GM06990 (cell line): ENCODE measurements around the gene AMELX.

ENCODE experiments used
- DNase-seq: peaks from one replicate; pipeline ENCODE4 v3.0.0-alpha.2; 2011; ENCODE audit not compliant: insufficient read length; ENCODE audit errors: extremely low read depth
- H3K27me3 ChIP-seq: replicated peaks from 2 replicates; pipeline ENCODE4 v1.6.0; 2011; ENCODE audit warnings: low read length; ENCODE audit not compliant: control insufficient read depth, insufficient read depth
- H3K36me3 ChIP-seq: 2 replicates; pipeline ENCODE4 v1.5.1; 2011; ENCODE audit warnings: low read length; ENCODE audit not compliant: control insufficient read depth, insufficient read depth
- H3K4me3 ChIP-seq: replicated peaks from 2 replicates; pipeline ENCODE4 v1.5.1; 2011; ENCODE audit warnings: low read depth, mild to moderate bottlenecking, control low read depth, low read length
- TF ChIP-seq, protein P1 (sequence below): IDR thresholded peaks from 2 replicates; pipeline ENCODE4 v1.5.1; 2011; ENCODE audit warnings: low read length, control low read depth, mild to moderate bottlenecking, inconsistent platforms; ENCODE audit not compliant: insufficient read depth, poor library complexity, severe bottlenecking

AMELX gene

DNA sequence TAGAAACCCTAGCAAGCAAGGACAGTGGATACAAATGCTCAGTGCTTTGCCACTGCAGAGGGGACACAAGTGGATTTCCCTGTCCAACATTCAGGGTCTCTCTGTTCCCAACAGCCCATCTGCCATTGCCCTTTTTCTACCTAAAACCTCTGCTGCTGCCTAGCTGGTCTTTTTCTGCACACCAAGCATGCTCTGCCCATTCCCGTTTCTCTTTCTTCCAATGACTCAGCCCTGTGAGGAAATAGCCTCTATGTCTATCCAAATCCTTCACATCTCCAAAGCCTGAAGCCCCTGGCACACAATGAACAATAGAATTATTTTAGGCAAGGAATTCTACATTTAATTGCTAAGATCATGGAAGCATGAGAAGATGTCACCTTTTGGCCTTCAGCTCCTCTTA, 5.7 kb upstream of the AMELX start:
- TF ChIP-seq, protein P1, sequence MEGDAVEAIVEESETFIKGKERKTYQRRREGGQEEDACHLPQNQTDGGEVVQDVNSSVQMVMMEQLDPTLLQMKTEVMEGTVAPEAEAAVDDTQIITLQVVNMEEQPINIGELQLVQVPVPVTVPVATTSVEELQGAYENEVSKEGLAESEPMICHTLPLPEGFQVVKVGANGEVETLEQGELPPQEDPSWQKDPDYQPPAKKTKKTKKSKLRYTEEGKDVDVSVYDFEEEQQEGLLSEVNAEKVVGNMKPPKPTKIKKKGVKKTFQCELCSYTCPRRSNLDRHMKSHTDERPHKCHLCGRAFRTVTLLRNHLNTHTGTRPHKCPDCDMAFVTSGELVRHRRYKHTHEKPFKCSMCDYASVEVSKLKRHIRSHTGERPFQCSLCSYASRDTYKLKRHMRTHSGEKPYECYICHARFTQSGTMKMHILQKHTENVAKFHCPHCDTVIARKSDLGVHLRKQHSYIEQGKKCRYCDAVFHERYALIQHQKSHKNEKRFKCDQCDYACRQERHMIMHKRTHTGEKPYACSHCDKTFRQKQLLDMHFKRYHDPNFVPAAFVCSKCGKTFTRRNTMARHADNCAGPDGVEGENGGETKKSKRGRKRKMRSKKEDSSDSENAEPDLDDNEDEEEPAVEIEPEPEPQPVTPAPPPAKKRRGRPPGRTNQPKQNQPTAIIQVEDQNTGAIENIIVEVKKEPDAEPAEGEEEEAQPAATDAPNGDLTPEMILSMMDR = no peak
- no peak overlapping the region for H3K4me3 ChIP-seq
- DNase-seq = no peak
- no peaks in the 10 kb centered on the region for H3K36me3 ChIP-seq
- H3K27me3 ChIP-seq = no peaks in the 10 kb centered on the region

DNA sequence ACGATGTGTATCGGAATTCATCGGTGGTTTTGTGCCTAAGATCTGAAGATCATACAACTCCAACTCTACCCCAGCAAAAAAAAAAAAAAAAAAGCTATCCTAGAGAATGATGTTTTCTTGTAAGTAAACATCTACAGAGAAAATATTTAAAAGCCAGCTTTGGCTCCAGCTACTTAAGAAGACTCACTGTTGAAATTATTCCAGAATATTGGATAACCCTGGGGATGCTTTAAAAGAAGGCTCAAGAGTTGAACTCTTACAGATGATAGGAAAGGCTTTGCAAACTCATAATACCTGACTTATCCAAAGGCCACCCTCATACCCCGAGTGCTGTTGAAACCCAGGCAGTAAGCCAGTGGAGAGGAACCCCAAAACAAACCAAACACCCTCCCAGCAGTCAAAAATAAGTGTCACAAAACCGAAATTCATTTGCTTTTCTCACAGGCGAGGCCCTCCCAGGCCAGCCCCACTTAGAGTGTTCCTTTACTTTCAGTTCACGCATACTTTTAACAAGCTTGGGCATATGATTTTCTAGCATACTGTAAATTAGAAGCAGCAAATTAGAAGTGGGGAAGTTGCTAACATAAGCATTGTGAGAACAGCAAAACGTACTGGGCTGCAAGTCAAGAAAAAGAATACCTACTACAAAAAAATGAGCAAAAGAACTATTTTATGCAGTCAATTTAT, 2.7 kb upstream of the AMELX start:
- DNase-seq = no peak
- Histone ChIP-seq H3K36me3 (no peaks in the 10 kb centered on the region), H3K4me3 (no peak overlapping the region), H3K27me3 (no peaks in the 10 kb centered on the region; the same call in 1 of the 2 replicates)
- TF ChIP-seq, protein P1 = no peak

DNA sequence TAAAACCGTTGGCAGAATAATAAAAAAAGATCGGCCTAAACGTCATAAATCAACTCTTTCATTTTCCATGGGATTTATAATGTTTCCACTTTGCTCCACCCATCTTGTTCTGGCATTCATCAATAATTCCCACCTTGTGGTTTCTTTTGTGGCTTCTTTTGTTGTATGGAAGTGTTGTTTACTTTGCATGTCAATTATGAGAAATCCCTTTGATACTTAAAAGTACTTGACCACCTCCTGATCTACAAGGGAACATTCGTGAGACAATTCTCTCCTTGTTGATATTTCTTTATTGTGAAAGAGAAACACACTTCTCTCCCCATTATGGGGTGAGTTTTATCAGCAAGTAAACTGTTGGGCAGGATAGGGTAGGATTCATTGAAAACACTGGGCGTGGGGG, 2.8 kb downstream of the AMELX start:
- Histone ChIP-seq H3K27me3 (no peaks in the 10 kb centered on the region; the same call in 1 of the 2 replicates), H3K36me3 (no peaks in the 10 kb centered on the region), H3K4me3 (no peak overlapping the region)
- no peak for DNase-seq
- TF ChIP-seq, protein P1 = no peak

DNA sequence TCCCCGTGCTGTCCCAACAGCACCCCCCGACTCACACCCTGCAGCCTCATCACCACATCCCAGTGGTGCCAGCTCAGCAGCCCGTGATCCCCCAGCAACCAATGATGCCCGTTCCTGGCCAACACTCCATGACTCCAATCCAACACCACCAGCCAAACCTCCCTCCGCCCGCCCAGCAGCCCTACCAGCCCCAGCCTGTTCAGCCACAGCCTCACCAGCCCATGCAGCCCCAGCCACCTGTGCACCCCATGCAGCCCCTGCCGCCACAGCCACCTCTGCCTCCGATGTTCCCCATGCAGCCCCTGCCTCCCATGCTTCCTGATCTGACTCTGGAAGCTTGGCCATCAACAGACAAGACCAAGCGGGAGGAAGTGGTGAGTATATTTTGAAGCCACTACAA, 5.4 kb downstream of the AMELX start:
- Histone ChIP-seq H3K27me3 (no peaks in the 10 kb centered on the region; the same call in 1 of the 2 replicates), H3K4me3 (no peak overlapping the region), H3K36me3 (no peaks in the 10 kb centered on the region)
- no peak for DNase-seq
- TF ChIP-seq, protein P1 = no peak

DNA sequence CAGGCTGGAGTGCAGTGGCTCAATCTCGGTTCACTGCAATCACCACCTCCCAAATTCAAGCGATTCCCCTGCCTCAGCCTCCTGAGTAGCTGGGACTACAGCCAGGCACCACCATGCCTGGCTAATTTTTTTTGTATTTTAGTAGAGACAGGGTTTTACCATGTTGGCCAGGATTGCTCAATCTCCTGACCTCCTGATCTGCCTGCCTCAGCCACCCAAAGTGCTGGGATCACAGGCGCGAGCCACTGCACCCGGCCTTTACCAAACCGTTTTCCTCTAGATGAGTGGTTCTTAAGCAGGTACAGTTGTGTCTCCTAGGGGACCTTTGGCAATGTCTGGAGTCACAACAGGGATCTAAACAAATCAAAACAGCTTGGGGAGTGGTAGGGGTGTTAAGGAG, 11.6 kb downstream of the AMELX start:
- TF ChIP-seq, protein P1 = no peak
- 0 out of 2 replicates have a peak, but pooled peaks cover 3% of the 10 kb centered on the region for H3K27me3 ChIP-seq
- no peak for DNase-seq

More for the DNA sequence above, 11.6 kb downstream of the AMELX start:
- no peak overlapping the region for H3K4me3 ChIP-seq
- no peaks in the 10 kb centered on the region; the same call in 1 of the 2 replicates for H3K36me3 ChIP-seq
